ENCODE measurements around the gene COX5B.
"Not testable (repeated sequence)": the region's sequence is repeated elsewhere in the genome, so short reads cannot be mapped to it uniquely, and the experiment has no call there.

- not testable (repeated sequence) for TF ChIP-seq CTCF, POLR2A (IDR thresholded peaks at IDR 0.05)
Measured at GRCh38 chr2:97596180-97596579, 49.7 kb upstream of the COX5B start.

Data from adrenal gland (tissue), 5 donors.